Astrocyte (in vitro differentiated cells and primary cell): ENCODE data around the gene RASL12. TPM values are rescaled to one million over a fixed set of nuclear protein-coding genes. Genes with fewer than 3 reads are reported as not detected.
"Not testable (repeated sequence)": the region's sequence is repeated elsewhere in the genome, so short reads cannot be mapped to it uniquely, and the experiment has no call there.

ENCODE experiments used
- DNase-seq: peaks from one replicate; pipeline ENCODE4 v3.0.0-alpha.2; 2010; ENCODE audit warnings: low read depth
- FAIRE-seq: peaks from 2 replicates; lab custom pipeline; 2011; peaks lifted over from hg19 to GRCh38; lab: Jason Lieb, UNC
- H2AFZ ChIP-seq: 2 replicates; pipeline ENCODE4 v1.6.0; 2012; ENCODE audit warnings: low read depth, low read length, inconsistent platforms
- H3K27ac ChIP-seq: 2 replicates; pipeline ENCODE4 v1.5.1; 2011; ENCODE audit warnings: low read depth, low read length, inconsistent platforms
- H3K27me3 ChIP-seq: 2 replicates; pipeline ENCODE4 v1.6.0; 2011; ENCODE audit warnings: low read length, inconsistent platforms; ENCODE audit not compliant: insufficient read depth
- H3K36me3 ChIP-seq: 2 replicates; pipeline ENCODE4 v1.5.1; 2011; ENCODE audit warnings: low read length, inconsistent platforms; ENCODE audit not compliant: insufficient read depth
- H3K4me1 ChIP-seq: 2 replicates; pipeline ENCODE4 v1.5.1; 2011; ENCODE audit warnings: low read length, inconsistent platforms; ENCODE audit not compliant: insufficient read depth
- H3K4me2 ChIP-seq: 2 replicates; pipeline ENCODE4 v1.6.0; 2012; ENCODE audit warnings: low read length, inconsistent platforms
- H3K4me3 ChIP-seq: 2 replicates; pipeline ENCODE4 v1.5.1; 2011; ENCODE audit warnings: low read depth, mild to moderate bottlenecking, low read length, inconsistent platforms; ENCODE audit not compliant: insufficient read depth
- H3K79me2 ChIP-seq: 2 replicates; pipeline ENCODE4 v1.6.0; 2012; ENCODE audit warnings: mild to moderate bottlenecking, low read length, inconsistent platforms; ENCODE audit not compliant: insufficient read depth
- H3K9ac ChIP-seq: 2 replicates; pipeline ENCODE4 v1.6.0; 2012; ENCODE audit warnings: mild to moderate bottlenecking, low read length, inconsistent platforms
- H3K9me3 ChIP-seq: 2 replicates; pipeline ENCODE4 v1.5.1; 2012; ENCODE audit warnings: low read depth, mild to moderate bottlenecking, low read length, inconsistent platforms; ENCODE audit not compliant: insufficient read depth
- H4K20me1 ChIP-seq: 2 replicates; pipeline ENCODE4 v1.6.0; 2012; ENCODE audit warnings: low read length, inconsistent platforms; ENCODE audit not compliant: insufficient read depth
- H3K27ac Mint-ChIP-seq: one replicate; pipeline ENCODE4 v1.8.0; 2021; ENCODE audit warnings: mild to moderate bottlenecking, mixed read lengths; ENCODE audit not compliant: unreplicated experiment
- H3K27me3 Mint-ChIP-seq: one replicate; pipeline ENCODE4 v1.8.0; 2021; ENCODE audit warnings: low read depth, mixed read lengths; ENCODE audit not compliant: unreplicated experiment
- H3K36me3 Mint-ChIP-seq: one replicate; pipeline ENCODE4 v1.8.0; 2021; ENCODE audit warnings: low read depth, mixed read lengths; ENCODE audit not compliant: unreplicated experiment
- H3K4me1 Mint-ChIP-seq: one replicate; pipeline ENCODE4 v1.8.0; 2021; ENCODE audit warnings: low read depth, mixed read lengths; ENCODE audit not compliant: unreplicated experiment
- H3K4me3 Mint-ChIP-seq: one replicate; pipeline ENCODE4 v1.8.0; 2021; ENCODE audit warnings: mild to moderate bottlenecking, moderate library complexity, mixed read lengths; ENCODE audit not compliant: unreplicated experiment
- H3K9me3 Mint-ChIP-seq: one replicate; pipeline ENCODE4 v1.8.0; 2021; ENCODE audit warnings: mild to moderate bottlenecking, mixed read lengths; ENCODE audit not compliant: unreplicated experiment
- CTCF ChIP-seq: IDR thresholded peaks from 2 replicates; pipeline ENCODE4 v1.5.1; 2011; ENCODE audit warnings: low read depth, mild to moderate bottlenecking, inconsistent platforms, low read length, moderate library complexity; ENCODE audit not compliant: insufficient read depth
- EZH2 ChIP-seq: IDR thresholded peaks from 2 replicates; pipeline ENCODE4 v1.6.1; 2012; ENCODE audit warnings: mild to moderate bottlenecking, low read length, inconsistent platforms; ENCODE audit not compliant: insufficient read depth
- total RNA-seq: library from RNA; stranded (reverse); gene quantifications from 2 replicates; pipeline ENCODE4 v1.2.1, GENCODE V29; 2021

Gene RASL12
- total RNA-seq, 1 donor from 2014 or later = 0.32 TPM

DNA sequence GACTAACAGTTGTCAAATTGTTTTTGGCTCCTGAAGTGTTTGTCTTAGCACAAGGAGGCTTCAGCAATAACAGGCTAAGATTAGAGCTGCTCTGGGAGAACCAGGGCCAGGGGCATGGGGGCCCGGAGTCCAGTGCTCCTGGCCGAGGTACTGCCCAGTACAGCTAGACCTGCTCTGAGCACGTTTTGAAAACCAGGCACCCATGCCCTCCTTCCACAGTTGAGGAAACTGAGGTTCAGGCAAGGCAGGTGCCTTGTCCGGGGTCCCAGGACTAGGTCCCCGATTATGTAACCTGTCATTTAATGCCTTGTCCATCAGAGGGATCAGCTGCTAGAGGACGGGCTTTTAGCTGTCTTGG is 27.9 kb upstream of the RASL12 start:
- no peak overlapping the region for H3K9ac ChIP-seq
- no peak overlapping the region for H2AFZ ChIP-seq
- H3K9me3 ChIP-seq = no peaks in the 10 kb centered on the region
- peaks cover 9% of the 10 kb centered on the region for H3K4me1 ChIP-seq
- H3K27ac ChIP-seq = no peak overlapping the region
- TF ChIP-seq EZH2 = no peak
- no peak for TF ChIP-seq CTCF
- H3K4me2 ChIP-seq = no peak overlapping the region
- DNase-seq = no peak
- Mint-ChIP-seq H3K4me3 (peak overlapping the region; percentile 20), H3K36me3 (peaks cover 34% of the 10 kb centered on the region), H3K27ac (no peak overlapping the region), H3K27me3 (peaks cover 11% of the 10 kb centered on the region), H3K9me3 (peaks cover 4% of the 10 kb centered on the region), H3K4me1 (peaks cover 10% of the 10 kb centered on the region)
- H3K4me3 ChIP-seq = no peak overlapping the region
- peaks cover 8% of the 10 kb centered on the region for H3K36me3 ChIP-seq
- no peak for FAIRE-seq
- H4K20me1 ChIP-seq = peaks cover 15% of the 10 kb centered on the region
- no peaks in the 10 kb centered on the region for H3K27me3 ChIP-seq
- no peaks in the 10 kb centered on the region for H3K79me2 ChIP-seq

DNA sequence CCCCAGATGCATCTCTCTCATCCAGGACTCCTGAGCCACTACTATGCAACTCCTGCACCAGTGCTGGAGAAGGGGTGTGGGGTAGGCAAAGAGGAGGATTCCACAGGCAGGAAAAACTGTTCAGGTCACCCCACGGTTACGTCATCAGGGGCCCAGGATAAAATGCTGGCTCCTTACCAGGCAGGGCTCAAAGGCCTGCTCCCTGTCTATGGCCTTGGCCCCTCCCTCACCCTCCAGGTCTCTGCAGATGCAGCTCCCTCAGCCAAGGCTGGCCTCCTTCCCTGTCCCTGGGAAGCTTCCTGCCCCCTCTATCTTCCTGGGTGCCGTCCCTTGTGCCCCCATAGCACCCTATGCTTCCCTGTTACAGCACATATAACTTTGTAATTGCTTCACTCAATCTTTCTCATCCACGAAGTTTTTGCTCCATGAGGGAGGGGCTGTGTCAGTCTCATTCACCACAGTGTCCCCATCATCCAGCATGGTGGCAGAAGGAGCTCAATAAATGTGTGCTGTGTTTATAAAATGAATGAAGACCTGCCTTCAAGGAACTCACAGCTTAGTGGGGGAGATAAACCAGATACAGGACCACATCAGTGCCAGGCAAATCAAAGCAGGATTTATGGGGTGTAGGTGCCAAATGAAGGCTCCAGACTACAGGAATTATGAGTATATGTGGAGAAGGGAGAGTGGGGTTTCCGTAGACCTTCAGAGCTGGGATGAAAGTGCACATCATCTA is 27.4 kb upstream of the RASL12 start:
- FAIRE-seq = no peak
- Histone ChIP-seq H3K9me3 (no peaks in the 10 kb centered on the region), H3K27me3 (no peaks in the 10 kb centered on the region), H3K4me1 (peaks cover 9% of the 10 kb centered on the region), H3K36me3 (peaks cover 8% of the 10 kb centered on the region), H3K4me3 (no peak overlapping the region), H4K20me1 (peaks cover 10% of the 10 kb centered on the region), H3K79me2 (no peaks in the 10 kb centered on the region), H3K9ac (no peak overlapping the region), H3K27ac (no peak overlapping the region), H2AFZ (no peak overlapping the region), H3K4me2 (no peak overlapping the region)
- no peak overlapping the region for H3K27ac Mint-ChIP-seq
- peaks cover 34% of the 10 kb centered on the region for H3K36me3 Mint-ChIP-seq
- H3K9me3 Mint-ChIP-seq = peaks cover 4% of the 10 kb centered on the region
- peaks cover 9% of the 10 kb centered on the region for H3K27me3 Mint-ChIP-seq
- no peak for DNase-seq
- H3K4me1 Mint-ChIP-seq = peaks cover 10% of the 10 kb centered on the region
- TF ChIP-seq CTCF = no peak
- TF ChIP-seq EZH2 = no peak
- peak overlapping the region; percentile 20 for H3K4me3 Mint-ChIP-seq

- Mint-ChIP-seq H3K36me3 (peaks cover 29% of the 10 kb centered on the region), H3K4me3 (no peak overlapping the region), H3K9me3 (peaks cover 4% of the 10 kb centered on the region), H3K4me1 (peaks cover 10% of the 10 kb centered on the region), H3K27me3 (peaks cover 12% of the 10 kb centered on the region), H3K27ac (no peak overlapping the region)
- Histone ChIP-seq H2AFZ (no peak overlapping the region), H3K4me1 (peaks cover 9% of the 10 kb centered on the region), H3K9ac (no peak overlapping the region), H3K27me3 (no peaks in the 10 kb centered on the region), H3K79me2 (no peaks in the 10 kb centered on the region), H4K20me1 (peaks cover 10% of the 10 kb centered on the region), H3K36me3 (peaks cover 8% of the 10 kb centered on the region), H3K9me3 (no peaks in the 10 kb centered on the region), H3K4me2 (no peak overlapping the region), H3K4me3 (no peak overlapping the region), H3K27ac (no peak overlapping the region)
- DNase-seq (no peak), FAIRE-seq (no peak)
- no peak for TF ChIP-seq EZH2
- TF ChIP-seq CTCF = no peak
Measured at GRCh38 chr15:65094294-65094995, 26.7 kb upstream of the RASL12 start.

- not testable (repeated sequence) for DNase-seq, H3K27me3 ChIP-seq, H3K4me1 ChIP-seq, FAIRE-seq, H3K27ac Mint-ChIP-seq, H3K79me2 ChIP-seq, H3K4me3 Mint-ChIP-seq, H3K4me3 ChIP-seq, H3K27ac ChIP-seq, H3K9me3 Mint-ChIP-seq, H3K36me3 ChIP-seq, H3K4me2 ChIP-seq, H2AFZ ChIP-seq, H3K9me3 ChIP-seq, H3K9ac ChIP-seq, H3K4me1 Mint-ChIP-seq, H4K20me1 ChIP-seq
- peaks cover 25% of the 10 kb centered on the region for H3K36me3 Mint-ChIP-seq
- peaks cover 19% of the 10 kb centered on the region for H3K27me3 Mint-ChIP-seq
Measured at GRCh38 chr15:65093793-65094170, 26.0 kb upstream of the RASL12 start.
